HG02884 (cell line): ENCODE results near the gene SLC30A1.

Source experiments
- ATAC-seq: cut with Tn5 transposase; IDR thresholded peaks from one replicate; pipeline ENCODE4 v1.9.1; 2021; ENCODE audit warnings: mild to moderate bottlenecking, moderate library complexity; ENCODE audit not compliant: unreplicated experiment

The SLC30A1 gene

DNA sequence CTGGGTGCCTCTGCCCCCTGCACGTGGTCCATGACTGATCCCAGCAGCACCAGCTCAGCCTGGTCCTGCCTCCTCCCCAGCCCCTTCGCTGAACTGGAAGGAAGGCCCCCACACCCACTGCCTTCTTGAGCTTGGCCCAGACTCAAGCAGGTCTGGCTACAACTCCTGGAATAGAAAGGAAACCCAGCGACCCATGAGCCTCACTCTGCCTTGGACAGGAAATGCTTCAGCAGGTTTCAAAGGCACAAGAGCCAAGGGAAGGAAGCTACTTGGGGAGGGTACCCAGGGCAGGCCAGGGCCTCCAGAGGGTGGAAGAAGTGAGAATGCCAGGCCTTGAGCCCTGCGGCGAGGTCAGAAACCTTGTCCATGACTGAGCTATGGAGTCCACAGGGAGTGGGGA is 51.1 kb downstream of the SLC30A1 start:
- no peak for ATAC-seq

DNA sequence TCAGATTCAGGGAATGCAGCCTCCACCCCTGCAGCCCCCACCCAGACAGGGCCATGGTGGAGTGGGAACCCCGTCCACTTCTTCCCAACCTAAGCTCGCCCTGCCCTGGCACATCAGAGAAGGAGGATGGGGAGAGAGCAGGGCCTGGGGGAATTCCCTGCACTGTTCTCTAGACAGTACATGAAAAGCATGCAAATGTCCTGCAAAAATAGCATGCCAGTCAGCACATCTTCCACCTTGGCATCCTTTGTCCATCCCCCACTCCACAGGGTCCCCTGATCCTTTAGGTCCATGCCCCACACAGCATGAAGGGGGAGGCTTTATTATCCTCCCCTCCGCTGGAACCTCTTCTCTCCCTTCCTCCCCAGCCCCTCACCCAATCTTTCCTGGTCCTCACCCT is 52.0 kb downstream of the SLC30A1 start:
- ATAC-seq = peak; percentile 76

DNA sequence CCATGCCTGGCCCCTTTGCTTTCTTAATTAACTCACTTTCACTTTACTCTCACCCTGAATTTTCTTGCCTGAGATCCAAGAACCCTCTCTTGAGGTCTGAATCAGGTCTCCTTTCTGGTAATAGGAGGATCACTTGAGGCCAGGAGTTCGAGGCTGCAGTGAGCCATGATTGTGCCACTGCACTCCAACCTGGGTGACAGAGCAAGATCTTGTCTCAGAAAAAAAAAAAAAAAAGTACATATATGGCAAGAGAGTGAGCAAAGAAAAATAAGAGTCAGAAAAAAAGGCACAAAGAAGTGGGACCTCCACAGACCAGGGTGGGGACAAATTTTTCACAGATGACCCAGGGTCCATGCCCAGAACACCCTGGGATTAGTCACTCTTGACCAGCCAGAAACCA is 52.9 kb downstream of the SLC30A1 start:
- ATAC-seq = no peak

GRCh38 chr1:211525101-211525676 is 53.8 kb downstream of the SLC30A1 start:
- ATAC-seq = no peak

- no peak for ATAC-seq
Measured at GRCh38 chr1:211524521-211524920, 54.4 kb downstream of the SLC30A1 start.

DNA sequence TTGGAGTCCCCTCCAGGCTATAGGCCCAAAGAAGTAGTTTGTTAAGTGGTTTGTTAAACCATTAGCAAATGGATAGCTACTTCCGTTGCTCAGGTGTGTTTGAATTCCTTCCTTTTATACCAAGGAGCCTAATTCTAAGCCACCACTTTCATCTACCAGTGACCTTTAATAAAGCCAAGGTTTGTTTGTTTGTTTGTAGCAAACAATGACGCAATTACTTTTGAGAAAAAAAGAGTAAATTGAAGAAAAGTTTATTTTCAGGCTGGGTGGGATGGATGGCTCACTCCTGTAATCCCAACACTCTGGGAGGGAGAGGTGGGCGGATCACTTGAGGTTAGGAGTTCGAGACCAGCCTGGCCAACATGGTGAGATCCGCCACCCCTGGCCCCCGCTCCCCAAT is 56.2 kb downstream of the SLC30A1 start:
- no peak for ATAC-seq
